SK-N-MC (cell line): ENCODE data around the gene ZNF662.

Experiments
- EZH2 ChIP-seq: fragments of 200-600 bp; sonication (generic); IDR thresholded peaks from one replicate; pipeline ENCODE4 v1.6.1; 2017; ENCODE audit warnings: antibody characterized with exemption
- POLR2AphosphoS5 ChIP-seq: IDR thresholded peaks from 2 replicates; pipeline ENCODE4 v1.6.1; 2012; ENCODE audit warnings: mild to moderate bottlenecking, low read depth, low read length, borderline replicate concordance

GRCh38 chr3:42964266-42964665, 58.3 kb downstream of the ZNF662 start:
- TF ChIP-seq POLR2AphosphoS5 (no peak), EZH2 (no peak)
